Skeletal muscle satellite cell (primary cell): Measurements from ENCODE around the gene OR1S1. TPM values are rescaled to one million over a fixed set of nuclear protein-coding genes. Genes with fewer than 3 reads are reported as not detected.
"Not testable (repeated sequence)": the region's sequence is repeated elsewhere in the genome, so short reads cannot be mapped to it uniquely, and the experiment has no call there.

ENCODE experiments used
- H3K27me3 ChIP-seq: 2 replicates; pipeline ENCODE4 v1.7.0; 2013; ENCODE audit warnings: low read length; ENCODE audit not compliant: control insufficient read depth, insufficient read depth
- H3K36me3 ChIP-seq: 2 replicates; pipeline ENCODE4 v1.7.0; 2013; ENCODE audit warnings: mild to moderate bottlenecking, control low read depth, low read length; ENCODE audit not compliant: insufficient read depth
- H3K4me1 ChIP-seq: 2 replicates; pipeline ENCODE4 v1.7.0; 2013; ENCODE audit warnings: low read length; ENCODE audit not compliant: control insufficient read depth, insufficient read depth
- H3K4me2 ChIP-seq: 2 replicates; pipeline ENCODE4 v1.7.0; 2013; ENCODE audit warnings: mild to moderate bottlenecking, low read length
- H3K4me3 ChIP-seq: 2 replicates; pipeline ENCODE4 v1.7.0; 2013; ENCODE audit warnings: low read length
- H3K9ac ChIP-seq: 2 replicates; pipeline ENCODE4 v1.7.0; 2013; ENCODE audit warnings: mild to moderate bottlenecking, low read depth, low read length, moderate library complexity
- H3K9me3 ChIP-seq: replicated peaks from 2 replicates; pipeline ENCODE4 v1.7.0; 2013; ENCODE audit warnings: mild to moderate bottlenecking, control low read depth, low read length
- total RNA-seq: library from RNA; depleted of rRNA; stranded (reverse); fragments of >200 nt; gene quantifications from 2 replicates; pipeline ENCODE4 v1.2.3, GENCODE V29; 2012; rRNA removed

Gene OR1S1
- not detected in 2 replicates for total RNA-seq

DNA sequence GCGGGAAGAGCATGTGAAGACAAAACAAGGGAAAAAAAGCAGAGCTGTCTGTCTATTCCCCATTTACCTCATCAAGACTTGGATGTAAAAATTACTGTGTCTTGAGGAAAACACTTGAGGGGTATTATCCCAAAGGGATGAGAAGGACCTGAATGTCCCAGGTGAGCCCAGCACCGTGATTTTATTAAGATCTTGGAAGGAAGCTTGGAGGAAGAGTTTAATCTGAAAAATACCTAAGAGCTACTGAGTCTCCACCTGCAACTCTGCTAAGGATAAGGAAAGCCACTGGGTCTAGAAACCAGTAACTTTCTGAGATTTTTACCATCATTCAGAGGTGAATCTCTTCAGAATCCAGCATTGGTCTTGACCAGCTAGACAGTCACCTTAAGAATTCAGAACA is at the start of gene OR1S1:
Gene OR1S1, plus strand, starts transcription at position 301 of the 400 bp plus-strand sequence.
- H3K4me1 ChIP-seq, H3K9ac ChIP-seq, H3K4me3 ChIP-seq, H3K27me3 ChIP-seq, H3K9me3 ChIP-seq, H3K4me2 ChIP-seq, H3K36me3 ChIP-seq: not testable (repeated sequence)

DNA sequence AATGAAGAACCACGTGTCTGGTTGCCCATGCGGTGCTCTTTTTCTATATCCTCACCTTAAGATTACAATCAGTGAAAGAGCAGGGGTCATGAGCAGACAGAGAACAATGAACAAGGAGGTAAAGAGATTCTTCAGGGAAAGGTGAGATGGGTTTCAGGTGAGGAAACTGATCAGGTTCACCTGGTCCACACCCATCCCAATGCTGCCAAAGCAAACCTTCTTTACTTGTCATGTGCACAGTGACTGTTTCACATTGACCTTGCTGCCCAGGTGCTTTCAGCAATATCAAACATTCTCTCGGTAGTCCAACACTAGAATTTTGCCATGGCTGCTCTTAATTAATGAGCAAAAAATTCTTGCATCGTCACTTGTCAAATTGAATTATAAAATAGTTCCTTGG is 48.1 kb upstream of the OR1S1 start:
- Histone ChIP-seq H3K9me3 (no peaks in the 10 kb centered on the region), H3K27me3 (peaks cover 6% of the 10 kb centered on the region), H3K9ac (no peak overlapping the region), H3K4me3 (no peak overlapping the region), H3K4me2 (no peak overlapping the region), H3K4me1 (no peaks in the 10 kb centered on the region), H3K36me3 (no peaks in the 10 kb centered on the region)

DNA sequence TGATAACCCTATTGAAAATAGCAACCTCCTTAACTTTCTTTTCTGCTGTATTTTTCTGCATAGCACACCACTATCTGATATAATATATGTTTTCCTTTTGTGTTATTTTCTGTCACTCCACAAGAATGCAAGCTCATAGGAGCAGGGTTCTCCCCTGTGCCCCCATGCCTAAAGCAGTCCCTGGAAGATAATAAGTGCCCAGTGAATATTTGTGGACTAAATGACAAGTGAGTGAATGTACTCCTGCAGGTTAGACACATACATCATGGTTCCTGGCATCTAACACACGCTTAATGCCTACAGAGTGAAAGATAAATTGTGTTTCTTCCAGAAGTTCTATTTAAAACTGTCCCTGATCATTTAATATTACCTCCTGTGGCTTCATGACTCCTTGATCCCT is 47.5 kb upstream of the OR1S1 start:
- Histone ChIP-seq H3K27me3 (peaks cover 6% of the 10 kb centered on the region), H3K9ac (no peak overlapping the region), H3K4me2 (no peak overlapping the region), H3K4me1 (no peaks in the 10 kb centered on the region), H3K4me3 (no peak overlapping the region), H3K36me3 (no peaks in the 10 kb centered on the region), H3K9me3 (no peaks in the 10 kb centered on the region)

DNA sequence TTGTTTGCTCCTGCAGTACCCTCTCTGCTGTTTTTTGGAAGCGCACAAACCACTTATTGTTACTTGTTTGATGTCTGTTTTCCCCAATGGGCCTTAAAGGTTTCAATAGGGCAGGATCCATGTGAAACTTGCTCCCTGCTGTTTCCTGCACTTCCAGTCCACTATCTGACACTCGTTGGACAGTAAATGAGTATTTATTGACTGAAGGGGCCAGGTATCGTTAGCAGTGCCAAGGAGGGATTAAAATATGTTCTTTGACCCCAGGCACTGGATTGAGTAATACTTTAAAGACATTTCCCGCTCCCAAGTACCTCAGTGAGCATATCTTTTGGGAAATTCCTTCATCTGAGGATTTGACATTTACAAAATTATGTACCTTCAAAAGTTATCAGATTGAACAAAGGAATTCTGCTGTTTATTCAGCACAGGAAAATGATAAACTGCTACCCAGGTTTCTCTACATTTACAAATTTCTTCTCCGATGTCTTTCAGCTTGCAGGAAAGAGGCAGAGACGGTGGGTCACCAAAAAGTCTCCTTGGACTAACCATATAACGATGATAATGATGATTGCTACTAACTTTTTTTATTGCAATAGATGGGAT is 46.9 kb upstream of the OR1S1 start:
- H3K4me2 ChIP-seq = no peak overlapping the region
- no peak overlapping the region for H3K4me3 ChIP-seq
- no peak overlapping the region for H3K9ac ChIP-seq
- H3K36me3 ChIP-seq = no peaks in the 10 kb centered on the region
- no peaks in the 10 kb centered on the region for H3K9me3 ChIP-seq
- H3K27me3 ChIP-seq = peaks cover 6% of the 10 kb centered on the region
- no peaks in the 10 kb centered on the region for H3K4me1 ChIP-seq

DNA sequence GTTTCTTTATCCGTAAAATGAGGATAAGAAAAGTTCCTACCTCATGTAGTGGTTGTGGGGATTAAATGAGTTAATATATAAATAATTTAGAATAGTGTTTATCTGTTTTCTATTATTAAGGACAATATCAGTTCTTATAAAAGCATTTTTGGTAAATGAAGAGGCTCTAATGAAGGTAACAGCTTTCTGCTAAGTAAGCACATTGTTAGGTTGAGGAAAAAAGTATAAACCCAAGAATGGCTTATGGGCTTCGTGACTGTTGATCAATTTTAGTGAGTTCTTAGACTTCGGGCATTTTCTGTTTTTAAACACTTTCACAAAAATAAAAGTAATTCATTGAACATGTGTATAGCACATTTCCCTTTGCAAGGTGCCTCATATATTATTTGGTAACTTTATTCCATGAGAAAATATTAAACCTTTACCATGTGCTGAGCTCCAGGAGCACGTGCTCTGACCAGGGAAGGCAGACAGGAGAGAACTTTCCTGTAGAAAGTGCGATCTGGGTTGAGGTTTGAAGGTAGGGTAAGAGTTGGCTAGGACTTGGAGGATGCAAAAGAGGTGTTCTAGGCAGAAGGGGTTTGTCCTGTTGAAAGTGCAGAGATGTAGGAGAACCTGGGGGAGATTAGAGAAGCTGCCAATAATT is 35.0 kb upstream of the OR1S1 start:
- Histone ChIP-seq H3K9me3 (no peaks in the 10 kb centered on the region), H3K27me3 (peaks cover 4% of the 10 kb centered on the region), H3K36me3 (no peaks in the 10 kb centered on the region), H3K9ac (no peak overlapping the region), H3K4me2 (no peak overlapping the region), H3K4me1 (no peaks in the 10 kb centered on the region), H3K4me3 (no peak overlapping the region)

DNA sequence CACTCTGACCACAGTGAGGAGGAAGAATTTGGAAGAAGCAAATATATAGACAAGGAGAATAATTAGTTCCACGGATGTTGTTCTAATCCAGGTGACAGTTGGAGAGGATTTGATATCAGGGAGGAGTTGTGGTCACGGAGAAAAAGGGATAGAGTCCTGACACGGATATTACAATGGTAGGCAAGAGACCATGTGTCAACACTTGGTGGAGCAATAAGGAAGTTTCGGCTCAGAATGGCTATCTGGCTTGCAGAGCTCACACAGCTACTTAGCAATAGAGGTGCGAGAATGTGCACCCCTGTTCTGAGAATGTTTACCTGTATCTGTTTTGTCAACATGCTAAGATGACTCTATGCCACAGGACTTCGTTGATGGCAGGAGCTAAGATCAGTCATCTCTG is 34.1 kb upstream of the OR1S1 start:
- no peaks in the 10 kb centered on the region for H3K9me3 ChIP-seq
- no peaks in the 10 kb centered on the region for H3K4me1 ChIP-seq
- peaks cover 4% of the 10 kb centered on the region for H3K27me3 ChIP-seq
- H3K4me2 ChIP-seq = no peak overlapping the region
- no peak overlapping the region for H3K9ac ChIP-seq
- H3K36me3 ChIP-seq = no peaks in the 10 kb centered on the region
- H3K4me3 ChIP-seq = no peak overlapping the region

DNA sequence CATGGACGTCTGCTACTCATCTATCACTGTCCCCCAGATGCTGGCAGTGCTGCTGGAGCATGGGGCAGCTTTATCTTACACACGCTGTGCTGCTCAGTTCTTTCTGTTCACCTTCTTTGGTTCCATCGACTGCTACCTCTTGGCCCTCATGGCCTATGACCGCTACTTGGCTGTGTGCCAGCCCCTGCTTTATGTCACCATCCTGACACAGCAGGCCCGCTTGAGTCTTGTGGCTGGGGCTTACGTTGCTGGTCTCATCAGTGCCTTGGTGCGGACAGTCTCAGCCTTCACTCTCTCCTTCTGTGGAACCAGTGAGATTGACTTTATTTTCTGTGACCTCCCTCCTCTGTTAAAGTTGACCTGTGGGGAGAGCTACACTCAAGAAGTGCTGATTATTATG is 32.9 kb upstream of the OR1S1 start:
- no peaks in the 10 kb centered on the region for H3K36me3 ChIP-seq
- H3K9me3 ChIP-seq = no peaks in the 10 kb centered on the region
- H3K4me2 ChIP-seq = no peak overlapping the region
- no peak overlapping the region for H3K4me3 ChIP-seq
- H3K27me3 ChIP-seq = peaks cover 4% of the 10 kb centered on the region
- H3K9ac ChIP-seq = no peak overlapping the region
- no peaks in the 10 kb centered on the region for H3K4me1 ChIP-seq

DNA sequence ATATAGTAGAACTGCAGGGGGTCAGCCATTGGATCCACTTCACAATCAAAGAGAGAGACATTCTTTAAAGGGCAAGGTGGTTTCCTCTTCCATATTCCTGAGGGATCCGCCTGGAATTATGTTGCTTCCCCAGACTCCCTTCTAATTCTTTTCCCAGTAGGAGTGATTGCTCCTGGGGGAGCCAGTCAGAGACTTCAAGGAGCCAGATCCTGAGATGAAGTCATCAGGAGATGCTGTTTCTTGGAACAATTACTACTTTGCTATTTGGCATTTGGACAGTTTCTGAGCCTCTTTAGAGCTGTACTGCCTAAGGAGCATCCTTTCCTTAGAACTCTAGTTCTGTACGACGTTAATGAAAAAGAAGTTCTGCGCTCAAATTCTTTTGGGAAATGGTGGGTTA is 25.6 kb upstream of the OR1S1 start:
- no peaks in the 10 kb centered on the region for H3K27me3 ChIP-seq
- H3K9ac ChIP-seq = no peak overlapping the region
- H3K9me3 ChIP-seq = no peaks in the 10 kb centered on the region
- no peak overlapping the region for H3K4me2 ChIP-seq
- H3K36me3 ChIP-seq = no peaks in the 10 kb centered on the region
- no peak overlapping the region for H3K4me3 ChIP-seq
- no peaks in the 10 kb centered on the region for H3K4me1 ChIP-seq

DNA sequence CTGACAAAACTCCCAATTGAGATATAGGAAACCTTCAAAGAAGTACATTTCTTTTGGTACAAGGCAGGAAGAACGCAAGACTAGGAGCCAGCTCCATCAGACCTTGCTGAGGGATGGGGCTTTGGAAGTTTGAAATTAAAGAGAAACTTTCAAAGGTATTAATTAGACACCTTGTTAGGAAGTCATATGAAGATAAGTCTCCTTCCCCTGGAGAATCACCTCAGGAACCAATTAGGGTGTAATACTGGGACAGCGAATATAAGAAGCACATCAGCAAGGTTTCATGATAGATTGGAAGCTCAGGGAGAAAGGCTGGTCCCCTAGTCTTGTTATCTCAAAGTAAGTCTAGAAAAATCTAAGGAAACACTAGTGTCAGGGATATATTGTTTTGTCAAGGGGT is 23.8 kb upstream of the OR1S1 start, which contains the start of gene OR9Q2:
Gene OR9Q2, plus strand, starts transcription at position 301 of the 400 bp plus-strand sequence. CDS start 1,421 bp downstream, outside the sequence.
- Histone ChIP-seq H3K27me3 (no peaks in the 10 kb centered on the region), H3K4me2 (no peak within 1 kb of the TSS)

DNA sequence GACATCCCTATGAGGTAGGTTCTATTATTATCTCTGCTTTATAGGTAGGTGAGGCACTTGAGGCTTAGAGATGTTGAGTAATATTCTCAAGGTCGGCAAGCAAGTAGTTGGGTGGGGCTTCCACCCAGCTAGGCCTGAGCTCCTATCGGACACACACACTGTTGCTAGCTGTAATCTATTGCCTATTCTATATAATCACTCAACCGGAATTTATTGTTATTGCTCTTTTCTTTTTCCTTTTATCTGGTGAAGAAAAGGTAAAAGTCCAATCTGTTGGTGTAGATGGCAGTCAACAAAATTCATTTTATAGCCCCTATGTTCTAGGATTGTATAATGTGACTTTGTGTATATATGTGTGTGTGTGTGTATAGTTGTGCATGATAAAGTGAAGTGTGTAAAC is 20.3 kb upstream of the OR1S1 start:
- no peak overlapping the region for H3K4me3 ChIP-seq
- H3K9ac ChIP-seq = no peak overlapping the region
- no peak overlapping the region for H3K4me2 ChIP-seq
- H3K27me3 ChIP-seq = no peaks in the 10 kb centered on the region
- H3K9me3 ChIP-seq = no peaks in the 10 kb centered on the region
- no peaks in the 10 kb centered on the region for H3K36me3 ChIP-seq
- no peaks in the 10 kb centered on the region for H3K4me1 ChIP-seq

More for the DNA sequence above, 23.8 kb upstream of the OR1S1 start, which contains the start of gene OR9Q2:
- no peaks in the 10 kb centered on the region for H3K4me1 ChIP-seq
- H3K9me3 ChIP-seq = no peaks in the 10 kb centered on the region
- H3K9ac ChIP-seq = no peak within 1 kb of the TSS
- H3K4me3 ChIP-seq = no peak within 1 kb of the TSS
- no peaks in the 10 kb centered on the region for H3K36me3 ChIP-seq

DNA sequence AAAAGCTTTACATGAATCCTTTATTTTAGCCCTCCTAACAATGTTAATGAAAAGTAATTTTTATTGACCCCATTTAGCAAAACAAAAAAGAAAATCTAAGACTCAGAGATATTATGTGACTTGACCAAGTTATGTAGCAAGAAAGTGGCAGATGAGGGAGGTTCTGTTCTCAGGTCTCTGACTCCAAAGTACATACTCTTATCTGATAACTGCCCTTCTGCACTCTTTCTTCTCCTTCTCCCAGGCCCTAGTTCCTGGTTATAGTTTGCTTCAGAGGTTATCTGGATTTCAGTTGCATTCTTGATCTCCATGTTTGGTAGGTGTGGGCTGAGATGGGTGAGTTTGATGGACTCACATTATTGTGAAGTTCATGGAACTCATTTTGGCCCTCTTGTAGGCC is 19.1 kb upstream of the OR1S1 start:
- no peaks in the 10 kb centered on the region for H3K4me1 ChIP-seq
- no peaks in the 10 kb centered on the region for H3K36me3 ChIP-seq
- H3K9me3 ChIP-seq = no peaks in the 10 kb centered on the region
- no peak overlapping the region for H3K4me3 ChIP-seq
- H3K4me2 ChIP-seq = no peak overlapping the region
- H3K9ac ChIP-seq = no peak overlapping the region
- H3K27me3 ChIP-seq = no peaks in the 10 kb centered on the region

DNA sequence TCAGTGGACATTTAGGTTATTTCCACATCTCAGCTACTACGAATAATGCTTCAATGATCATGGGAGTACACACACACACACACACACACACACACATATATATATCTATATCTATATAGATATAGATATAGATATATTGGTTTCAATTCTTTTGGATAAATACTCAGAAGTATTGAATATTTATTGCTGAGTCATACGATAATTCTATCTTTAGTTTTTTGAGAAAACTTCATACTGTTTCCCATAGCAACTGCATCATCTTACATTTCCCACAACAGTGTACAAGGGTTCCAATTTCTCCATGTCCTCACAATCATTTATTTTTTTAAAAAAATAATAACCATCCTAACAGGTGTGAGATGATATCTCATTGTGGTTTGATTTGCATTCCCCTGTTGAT is 16.6 kb upstream of the OR1S1 start:
- no peak overlapping the region for H3K4me2 ChIP-seq
- no peaks in the 10 kb centered on the region for H3K36me3 ChIP-seq
- no peaks in the 10 kb centered on the region for H3K4me1 ChIP-seq
- H3K9me3 ChIP-seq = no peaks in the 10 kb centered on the region
- no peak overlapping the region for H3K4me3 ChIP-seq
- H3K27me3 ChIP-seq = no peaks in the 10 kb centered on the region
- H3K9ac ChIP-seq = no peak overlapping the region
